ENCODE measurements around the gene PRR23E.

PRR23E gene

GRCh38 chr3:127165036-127165435 lies 27.9 kb upstream of the PRR23E start:
- DNase-seq (ENCODE audit: low read depth) = no peak

- DNase-seq (ENCODE audit: low read depth) = no peak
Observed at GRCh38 chr3:127165694-127166485, 27.0 kb upstream of the PRR23E start.

GRCh38 chr3:127166501-127167065 lies 26.3 kb upstream of the PRR23E start:
- no peak for DNase-seq (ENCODE audit: low read depth)

- no peak for DNase-seq (ENCODE audit: low read depth)
Observed at GRCh38 chr3:127167315-127168043, 25.5 kb upstream of the PRR23E start.

GRCh38 chr3:127168271-127168670 lies 24.7 kb upstream of the PRR23E start:
- no peak for DNase-seq (ENCODE audit: low read depth)

- peak; percentile 62 for DNase-seq (ENCODE audit: low read depth)
Observed at GRCh38 chr3:127170814-127171213, 22.1 kb upstream of the PRR23E start.

GRCh38 chr3:127171320-127171719 lies 21.6 kb upstream of the PRR23E start:
- DNase-seq (ENCODE audit: low read depth) = no peak

- DNase-seq (ENCODE audit: low read depth) = no peak
Observed at GRCh38 chr3:127171721-127172120, 21.2 kb upstream of the PRR23E start.

GRCh38 chr3:127172211-127172610 lies 20.7 kb upstream of the PRR23E start:
- no peak for DNase-seq (ENCODE audit: low read depth)

GRCh38 chr3:127172781-127173515 lies 20.0 kb upstream of the PRR23E start:
- DNase-seq (ENCODE audit: low read depth) = peak; percentile 52

- DNase-seq (ENCODE audit: low read depth) = no peak
Observed at GRCh38 chr3:127173516-127174166, 19.3 kb upstream of the PRR23E start.

- no peak for DNase-seq (ENCODE audit: low read depth)
Observed at GRCh38 chr3:127174284-127174683, 18.6 kb upstream of the PRR23E start.

GRCh38 chr3:127174715-127175140 lies 18.2 kb upstream of the PRR23E start:
- no peak for DNase-seq (ENCODE audit: low read depth)

- DNase-seq (ENCODE audit: low read depth) = no peak
Observed at GRCh38 chr3:127175272-127175671, 17.7 kb upstream of the PRR23E start.

GRCh38 chr3:127177226-127177625 lies 15.7 kb upstream of the PRR23E start:
- DNase-seq (ENCODE audit: low read depth) = no peak

- no peak for DNase-seq (ENCODE audit: low read depth)
Observed at GRCh38 chr3:127180859-127181258, 12.1 kb upstream of the PRR23E start.

GRCh38 chr3:127182431-127182830 lies 10.5 kb upstream of the PRR23E start:
- DNase-seq (ENCODE audit: low read depth) = no peak

- no peak for DNase-seq (ENCODE audit: low read depth)
Observed at GRCh38 chr3:127182848-127183714, 9.8 kb upstream of the PRR23E start.

- no peak for DNase-seq (ENCODE audit: low read depth)
Observed at GRCh38 chr3:127183931-127184869, 8.7 kb upstream of the PRR23E start.

GRCh38 chr3:127184870-127185216 lies 8.1 kb upstream of the PRR23E start:
- DNase-seq (ENCODE audit: low read depth) = no peak

All from GM04504 (cell line).